NOMO-1 treated with DMSO at 0.1 percent for 48 hours (cell line): ENCODE data around the gene TCOF1.

Source experiments
- DNase-seq: peaks from one replicate; lab custom pipeline; 2025; ENCODE audit not compliant: unreplicated experiment; lab: John Stamatoyannopoulos, UW

The TCOF1 gene

DNA sequence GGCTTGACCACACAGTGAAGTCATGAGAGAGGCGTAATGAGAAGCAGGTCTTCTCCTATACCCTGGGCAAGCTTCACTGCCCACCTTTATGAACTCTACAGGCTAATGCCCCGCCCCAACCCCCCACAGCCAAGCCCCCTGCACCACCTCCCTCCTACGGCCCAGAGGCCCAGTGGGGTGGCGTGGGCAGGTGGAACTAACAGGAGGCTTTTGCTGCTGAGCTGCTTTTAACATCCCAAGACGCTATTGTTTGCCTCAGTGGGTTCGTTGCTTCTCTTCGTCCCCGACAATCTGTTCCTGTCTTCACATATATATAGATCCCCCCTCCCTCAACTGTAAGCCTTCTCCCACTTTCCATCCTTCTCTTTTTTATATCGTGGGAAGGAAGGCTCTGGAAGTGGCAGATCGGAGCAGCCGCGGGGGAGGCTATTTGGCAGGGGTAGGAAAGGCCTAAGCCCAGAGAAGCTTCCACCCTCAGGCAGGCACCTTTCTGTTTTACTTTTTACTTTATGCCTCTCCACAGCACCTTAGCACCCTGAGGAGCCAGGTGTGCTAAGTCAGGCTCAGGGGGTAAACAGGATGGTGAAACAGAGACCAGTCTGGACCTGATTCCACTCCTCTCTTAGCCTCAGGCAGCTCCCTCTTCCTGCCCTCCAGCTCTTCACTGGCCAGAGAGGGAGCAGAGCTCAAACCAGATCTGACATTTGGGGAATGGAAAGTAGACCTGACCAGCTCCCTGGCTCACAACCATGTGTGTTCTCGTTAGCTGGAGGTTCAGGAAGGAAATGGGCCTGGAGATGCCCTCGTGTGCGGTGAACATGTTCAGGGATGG, 28.7 kb downstream of the TCOF1 start:
- no peak for DNase-seq

DNA sequence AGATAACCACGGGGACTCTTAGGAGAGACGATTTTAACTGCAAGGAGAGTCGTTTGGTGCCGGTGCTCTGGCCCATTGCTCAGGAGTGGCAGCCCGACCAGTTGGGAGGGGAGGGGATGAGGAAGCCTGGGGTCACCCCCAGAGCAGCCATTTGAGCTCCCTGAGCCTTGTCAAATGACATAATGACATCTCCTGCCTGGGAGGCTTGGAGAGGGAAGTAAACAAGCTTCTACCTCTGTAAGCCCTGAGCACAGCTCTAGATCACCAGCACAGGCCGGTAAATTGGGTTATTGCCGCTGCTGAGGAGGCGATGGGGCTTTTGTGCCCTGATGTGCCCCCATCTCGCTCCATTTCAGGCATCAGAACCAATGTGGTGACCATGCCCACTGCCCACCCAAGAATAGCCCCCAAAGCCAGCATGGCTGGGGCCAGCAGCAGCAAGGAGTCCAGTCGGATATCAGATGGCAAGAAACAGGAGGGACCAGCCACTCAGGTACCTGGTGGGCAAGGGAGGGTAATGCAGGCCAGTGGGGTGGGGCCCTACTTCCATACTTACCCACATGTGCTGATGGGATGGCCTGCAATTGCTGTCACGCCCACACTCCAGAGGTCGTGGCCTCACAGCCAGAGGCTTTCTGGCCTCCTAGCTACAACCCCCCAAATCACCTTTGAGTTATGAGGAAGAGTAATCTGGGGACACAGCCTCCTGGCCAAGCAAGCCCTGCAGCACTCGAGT, 32.2 kb downstream of the TCOF1 start:
- DNase-seq: no peak

DNA sequence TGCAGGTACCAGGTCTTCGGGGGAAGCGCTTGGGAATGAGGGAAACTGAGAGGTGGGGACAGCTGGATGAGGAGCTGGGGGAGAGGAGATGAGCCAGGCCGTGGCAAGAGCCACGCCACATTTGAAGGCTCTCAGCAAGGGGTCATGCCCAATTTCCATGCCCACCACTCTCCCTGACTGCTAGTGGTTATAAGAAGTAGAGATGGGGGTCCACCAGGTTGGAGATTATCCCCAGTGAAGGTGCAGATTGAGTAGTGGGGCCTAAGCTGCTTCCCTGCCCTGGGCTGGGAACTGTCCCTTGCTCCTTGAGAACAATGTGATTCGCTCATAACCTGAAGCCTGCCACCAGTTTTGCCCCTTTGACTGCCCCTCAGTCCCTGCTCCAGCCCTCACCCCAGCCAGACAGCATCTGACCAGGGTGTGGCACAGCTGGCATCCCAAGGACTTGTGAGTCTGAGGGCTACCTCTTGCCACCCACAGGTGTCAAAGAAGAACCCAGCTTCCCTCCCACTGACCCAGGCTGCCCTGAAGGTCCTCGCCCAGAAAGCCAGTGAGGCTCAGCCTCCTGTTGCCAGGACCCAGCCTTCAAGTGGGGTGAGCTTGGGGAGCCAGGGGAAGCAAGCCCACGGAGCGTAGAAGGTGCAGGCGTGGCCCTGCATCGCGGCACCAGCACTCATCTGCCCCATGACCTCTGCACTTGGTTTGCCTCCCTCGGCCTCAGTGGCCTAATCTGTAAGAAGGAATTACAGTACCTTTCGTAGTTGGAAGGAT, 33.8 kb downstream of the TCOF1 start:
- no peak for DNase-seq

DNA sequence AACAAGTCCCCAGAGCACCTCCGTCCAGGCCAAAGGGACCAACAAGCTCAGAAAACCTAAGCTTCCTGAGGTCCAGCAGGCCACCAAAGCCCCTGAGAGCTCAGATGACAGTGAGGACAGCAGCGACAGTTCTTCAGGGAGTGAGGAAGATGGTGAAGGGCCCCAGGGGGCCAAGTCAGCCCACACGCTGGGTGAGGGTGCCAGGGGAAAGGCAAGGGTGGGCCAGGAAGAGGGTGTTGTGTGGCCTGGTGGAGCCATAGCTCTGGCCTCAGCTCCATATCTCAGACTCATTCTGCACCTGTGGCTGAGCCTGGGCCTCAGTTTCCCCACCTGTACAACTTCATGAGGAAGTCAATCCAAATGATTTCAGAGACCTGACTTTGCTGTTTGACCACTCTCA, 34.5 kb downstream of the TCOF1 start:
- DNase-seq: no peak

DNA sequence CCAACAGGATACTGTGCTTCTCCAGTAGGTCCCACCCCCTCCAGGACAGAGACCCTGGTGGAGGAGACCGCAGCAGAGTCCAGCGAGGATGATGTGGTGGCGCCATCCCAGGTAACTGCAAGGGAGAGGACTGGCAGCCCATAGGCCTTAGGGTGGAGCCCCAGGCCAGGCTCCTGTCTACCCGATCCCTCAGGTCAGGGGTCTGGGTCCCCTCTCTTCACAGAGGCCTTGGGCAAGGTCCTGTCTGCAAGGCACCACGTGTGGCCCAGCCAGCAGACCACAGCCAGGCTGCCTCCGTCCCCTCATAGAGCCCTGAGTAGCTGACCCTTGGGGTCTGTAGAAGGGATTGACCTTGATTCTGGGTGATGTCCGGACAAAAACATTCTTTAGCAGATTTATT, 35.2 kb downstream of the TCOF1 start:
- DNase-seq: no peak

DNA sequence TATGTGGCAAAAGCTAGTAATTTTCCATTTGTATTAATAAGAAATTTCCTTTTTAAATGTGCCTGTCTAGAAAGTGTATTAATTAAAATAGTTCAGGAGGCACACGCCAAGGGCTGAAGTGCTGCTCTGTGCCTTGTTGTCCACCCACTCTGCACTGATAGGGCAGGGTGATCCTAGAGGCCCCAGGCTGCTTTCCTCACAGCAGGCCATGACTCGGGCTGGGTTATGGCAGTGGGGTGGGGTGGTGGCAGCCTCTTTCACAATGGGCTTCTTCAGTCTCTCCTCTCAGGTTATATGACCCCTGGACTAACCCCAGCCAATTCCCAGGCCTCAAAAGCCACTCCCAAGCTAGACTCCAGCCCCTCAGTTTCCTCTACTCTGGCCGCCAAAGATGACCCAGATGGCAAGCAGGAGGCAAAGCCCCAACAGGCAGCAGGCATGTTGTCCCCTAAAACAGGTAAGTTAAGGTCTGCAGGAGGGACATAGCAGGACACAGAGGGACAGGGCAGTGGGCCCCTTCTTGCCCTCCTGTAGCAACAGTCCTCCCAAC, 35.7 kb downstream of the TCOF1 start:
- no peak for DNase-seq

DNA sequence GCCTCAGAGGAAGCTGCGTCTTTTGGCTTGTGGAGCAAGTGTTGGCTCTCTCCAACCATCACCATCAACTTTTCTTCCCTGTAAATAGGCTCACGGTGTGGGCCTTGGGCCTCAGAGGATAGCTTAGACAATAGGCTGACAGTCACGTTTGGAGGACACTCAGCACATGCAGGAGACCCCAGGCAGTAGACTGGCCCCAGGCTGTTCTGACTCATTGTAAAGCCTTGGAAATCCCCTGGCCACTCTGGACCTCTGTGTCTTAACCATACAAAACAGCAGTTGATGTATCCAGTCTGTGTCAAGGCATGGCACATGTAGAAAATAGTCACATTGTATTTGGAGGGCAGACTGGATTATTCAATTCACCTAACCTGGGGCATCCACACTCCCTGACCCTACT, 36.6 kb downstream of the TCOF1 start:
- no peak for DNase-seq

DNA sequence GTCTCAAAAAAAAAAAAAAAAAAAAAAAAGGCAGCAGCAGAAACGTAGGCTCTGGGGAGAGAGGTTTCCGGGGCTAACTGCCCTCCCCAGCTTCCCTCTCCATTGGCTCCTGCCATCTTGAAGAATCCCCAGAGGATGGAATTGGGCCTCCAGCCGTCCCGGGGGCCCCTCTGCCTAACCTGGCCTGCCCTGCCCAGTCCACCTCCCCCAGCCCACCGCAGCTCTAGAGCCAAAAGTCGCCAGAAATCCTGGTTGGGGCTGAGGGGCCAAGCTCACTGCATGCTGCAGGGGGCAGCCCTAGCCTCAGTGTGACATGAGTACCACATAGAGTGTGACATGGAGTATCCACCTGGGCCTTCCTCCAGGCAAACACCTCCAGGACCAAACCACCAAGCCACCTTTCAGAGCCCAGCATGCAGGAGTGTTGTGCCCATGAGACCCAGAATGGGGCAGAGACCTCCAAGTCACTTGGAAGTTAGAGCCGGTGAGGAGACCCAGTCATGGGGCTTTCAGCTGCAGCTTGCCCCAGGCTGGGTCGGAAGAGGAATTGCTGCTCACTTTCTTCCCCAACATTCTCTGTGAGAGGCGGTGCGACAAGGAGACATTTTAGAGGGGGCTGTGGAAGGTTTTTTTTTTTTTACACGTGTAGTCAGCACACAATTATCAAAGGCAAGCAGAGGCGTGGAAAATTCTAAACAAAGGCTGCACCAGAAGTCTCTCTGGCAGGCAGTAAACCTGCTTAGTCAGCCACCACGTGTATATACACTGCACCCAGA, 37.6 kb downstream of the TCOF1 start:
- no peak for DNase-seq

DNA sequence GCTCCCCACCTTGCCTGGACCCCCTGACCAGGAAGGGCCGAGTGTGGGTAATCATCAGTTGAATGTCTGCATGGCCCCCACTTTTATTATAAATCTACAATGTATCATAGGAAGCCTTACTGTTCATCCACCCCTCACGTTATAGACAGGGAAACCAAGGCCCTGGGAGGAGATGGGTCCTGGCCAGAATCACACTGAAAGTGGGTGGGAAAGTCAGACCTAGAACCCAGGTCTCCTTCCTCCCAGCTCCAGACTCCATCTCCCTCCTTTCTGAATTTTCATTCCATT, 38.1 kb downstream of the TCOF1 start:
- DNase-seq: no peak

DNA sequence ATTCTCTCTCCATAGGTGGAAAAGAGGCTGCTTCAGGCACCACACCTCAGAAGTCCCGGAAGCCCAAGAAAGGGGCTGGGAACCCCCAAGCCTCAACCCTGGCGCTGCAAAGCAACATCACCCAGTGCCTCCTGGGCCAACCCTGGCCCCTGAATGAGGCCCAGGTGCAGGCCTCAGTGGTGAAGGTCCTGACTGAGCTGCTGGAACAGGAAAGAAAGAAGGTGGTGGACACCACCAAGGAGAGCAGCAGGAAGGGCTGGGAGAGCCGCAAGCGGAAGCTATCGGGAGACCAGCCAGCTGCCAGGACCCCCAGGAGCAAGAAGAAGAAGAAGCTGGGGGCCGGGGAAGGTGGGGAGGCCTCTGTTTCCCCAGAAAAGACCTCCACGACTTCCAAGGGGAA, 38.8 kb downstream of the TCOF1 start:
- DNase-seq: no peak

DNA sequence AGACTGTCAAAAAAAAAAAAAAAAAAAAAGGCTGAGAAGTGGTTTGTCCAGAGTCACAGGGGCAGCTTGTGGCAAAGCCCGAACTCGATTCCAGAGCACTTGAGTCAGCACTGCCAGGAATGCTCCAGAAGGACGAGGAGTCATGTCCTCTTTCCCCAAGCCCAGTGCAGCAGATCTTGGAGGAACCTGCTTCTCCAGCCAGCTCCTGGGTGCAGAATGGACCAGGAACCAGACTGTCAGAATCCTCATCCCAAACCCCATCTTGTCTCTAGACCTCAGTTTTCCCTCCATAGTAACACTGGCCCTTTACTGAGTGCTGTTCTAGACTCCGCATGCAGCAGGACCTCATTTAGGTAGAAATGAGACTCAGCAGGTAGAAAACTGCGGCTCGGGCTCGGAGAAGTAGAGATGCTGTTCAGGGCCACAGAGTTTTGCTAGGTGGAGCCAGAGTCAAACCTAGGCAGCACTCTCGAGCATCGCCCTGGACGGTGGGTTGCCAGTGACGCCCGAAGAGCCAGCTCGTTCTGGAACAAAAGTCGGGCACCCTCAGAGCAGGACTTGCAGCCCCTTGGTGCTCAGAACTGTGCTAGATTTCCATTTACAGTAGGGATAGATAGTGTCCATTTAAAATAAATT, 39.8 kb downstream of the TCOF1 start:
- DNase-seq: no peak

DNA sequence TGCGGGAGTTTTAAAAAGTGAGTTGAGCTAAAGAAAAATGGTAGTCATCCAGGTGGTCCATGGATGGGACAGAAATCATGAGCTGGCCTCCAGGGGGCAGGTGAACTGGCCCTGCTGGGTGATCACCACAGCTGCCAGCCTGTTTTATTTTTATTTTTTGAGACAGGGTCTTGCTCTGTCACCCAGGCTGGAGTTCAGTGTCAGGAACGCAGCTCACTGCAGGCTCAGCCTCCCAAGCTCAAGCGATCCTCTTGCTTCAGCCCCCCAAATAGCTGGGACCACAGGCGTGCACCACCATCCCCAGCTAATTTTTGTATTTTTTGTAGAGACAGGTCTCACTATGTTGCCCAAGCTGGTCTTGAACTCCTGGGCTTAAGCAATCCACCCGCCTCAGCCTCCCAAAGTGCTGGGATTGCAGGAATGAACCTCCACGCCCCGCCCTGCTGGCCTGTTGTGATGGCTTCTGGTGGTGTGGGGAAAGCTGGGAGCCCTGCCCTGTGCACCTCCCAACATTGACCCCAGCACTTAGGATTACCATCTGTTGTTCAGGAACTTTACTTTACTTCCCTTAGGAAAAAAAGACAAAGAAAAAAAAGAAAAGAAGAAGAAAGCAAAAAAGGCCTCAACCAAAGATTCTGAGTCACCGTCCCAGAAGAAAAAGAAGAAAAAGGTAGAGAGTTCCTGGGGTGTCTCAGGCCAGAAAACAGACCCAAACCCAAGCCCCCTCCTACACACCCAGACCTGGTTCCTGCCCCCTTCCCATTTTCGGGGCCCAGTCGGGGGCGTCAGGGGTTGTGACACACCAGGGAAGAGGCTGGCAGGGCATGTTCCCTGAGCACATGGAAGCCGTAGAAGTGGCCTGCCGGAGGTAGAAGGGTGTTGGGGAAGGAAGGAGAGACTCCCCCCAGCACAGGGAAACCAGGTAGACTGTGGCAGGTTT, 40.6 kb downstream of the TCOF1 start:
- no peak for DNase-seq

DNA sequence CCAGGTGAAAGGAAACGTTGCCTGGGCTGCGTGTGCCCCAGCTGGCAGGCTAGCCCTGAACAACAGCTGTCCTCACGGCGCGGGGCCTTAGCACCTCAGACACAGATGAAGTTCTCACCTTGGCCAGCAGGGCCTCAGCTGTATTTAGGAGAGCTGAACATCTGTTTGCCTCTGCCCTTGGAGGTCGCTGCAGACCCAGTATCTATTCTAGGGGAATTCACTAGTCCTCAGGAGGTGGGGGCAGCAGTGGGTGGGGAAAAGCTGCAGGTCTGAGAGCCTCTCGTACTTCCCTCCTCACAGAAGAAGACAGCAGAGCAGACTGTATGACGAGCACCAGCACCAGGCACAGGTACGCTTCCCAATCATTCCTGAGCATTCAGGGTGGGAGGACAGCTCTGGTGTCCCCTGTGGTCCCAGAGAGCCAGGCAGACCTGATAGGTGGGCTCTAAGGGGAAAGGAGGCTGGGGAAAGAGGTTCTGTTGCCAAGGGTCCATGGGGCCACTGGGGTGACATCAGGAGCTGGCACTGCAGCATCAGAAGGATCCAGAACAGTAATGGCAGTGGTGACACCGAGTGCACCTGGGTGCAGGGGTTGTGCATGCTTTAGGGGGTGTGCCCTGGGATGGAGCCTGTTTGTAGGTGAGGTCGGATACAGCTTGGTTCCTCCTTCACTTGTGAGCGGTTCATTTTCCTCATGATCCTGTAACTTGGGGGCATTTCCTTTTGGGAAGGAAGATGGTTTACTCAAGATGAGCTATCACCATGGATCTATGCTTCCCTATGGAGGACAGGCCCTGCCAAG, 41.4 kb downstream of the TCOF1 start:
- DNase-seq: peak; percentile 39

DNA sequence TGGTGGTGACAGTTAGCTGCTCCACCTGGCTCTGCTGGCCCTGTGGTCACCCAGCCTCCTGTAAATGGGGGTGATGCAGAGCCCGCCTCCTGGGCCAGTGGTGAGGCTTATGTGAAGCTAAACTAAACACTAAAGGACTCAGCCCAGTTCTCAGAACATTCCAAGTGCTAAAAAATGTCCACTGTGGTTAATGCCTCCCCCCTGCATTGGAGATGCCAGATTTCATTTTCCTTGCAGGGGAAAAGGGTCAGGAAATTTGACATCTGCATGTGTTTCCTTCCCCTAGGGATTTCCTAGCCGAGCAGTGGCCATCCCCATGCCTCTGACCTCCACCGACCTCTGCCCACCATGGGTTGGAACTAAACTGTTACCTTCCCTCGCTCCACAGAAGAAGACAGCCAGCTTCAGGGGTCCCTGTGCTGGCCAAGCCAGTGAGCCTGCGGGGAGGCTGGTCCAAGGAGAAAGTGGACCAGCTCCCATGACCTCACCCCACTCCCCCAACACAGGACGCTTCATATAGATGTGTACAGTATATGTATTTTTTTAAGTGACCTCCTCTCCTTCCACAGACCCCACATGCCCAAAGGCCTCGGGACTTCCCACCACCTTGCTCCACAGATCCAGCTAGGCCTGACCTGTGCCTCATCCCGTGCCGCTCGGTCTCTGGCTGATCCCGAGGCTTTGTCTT, 42.2 kb downstream of the TCOF1 start:
- no peak for DNase-seq

DNA sequence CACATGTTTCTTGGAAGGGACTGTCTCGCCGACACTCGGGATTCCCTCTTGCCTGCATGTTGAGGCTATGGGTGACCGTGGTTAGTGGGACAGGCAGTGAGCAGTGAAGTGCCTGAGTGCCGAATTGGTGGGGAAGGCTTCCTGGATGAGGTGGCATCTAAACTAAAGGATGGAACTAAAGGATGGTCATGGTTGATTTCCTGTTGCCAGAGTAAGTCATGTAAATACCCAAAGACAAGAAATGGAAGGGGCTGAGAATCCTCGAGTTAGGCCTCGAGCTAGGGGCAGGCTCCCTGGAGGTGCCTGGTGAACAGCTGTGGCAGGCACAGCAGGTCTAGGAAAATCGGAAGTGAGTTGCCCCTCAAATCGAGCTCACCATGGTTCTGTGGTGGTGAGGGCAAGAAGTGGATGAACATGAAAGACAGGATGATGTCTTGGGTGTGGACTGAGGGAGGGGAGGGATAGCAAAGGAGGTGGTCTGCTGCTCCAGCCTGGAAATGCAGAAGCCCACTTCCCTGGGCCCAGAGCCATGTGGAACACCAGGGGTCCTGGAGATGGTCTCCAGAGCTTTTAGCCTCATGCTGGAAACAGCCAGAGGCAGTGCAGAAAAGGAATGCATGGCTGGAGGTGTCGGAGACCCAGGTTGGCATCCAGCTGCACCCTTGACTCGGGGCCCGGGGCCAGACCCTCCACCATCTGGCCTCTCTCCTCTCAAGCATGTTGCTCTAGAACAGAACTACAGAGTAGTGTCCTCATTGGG, 43.0 kb downstream of the TCOF1 start:
- no peak for DNase-seq

DNA sequence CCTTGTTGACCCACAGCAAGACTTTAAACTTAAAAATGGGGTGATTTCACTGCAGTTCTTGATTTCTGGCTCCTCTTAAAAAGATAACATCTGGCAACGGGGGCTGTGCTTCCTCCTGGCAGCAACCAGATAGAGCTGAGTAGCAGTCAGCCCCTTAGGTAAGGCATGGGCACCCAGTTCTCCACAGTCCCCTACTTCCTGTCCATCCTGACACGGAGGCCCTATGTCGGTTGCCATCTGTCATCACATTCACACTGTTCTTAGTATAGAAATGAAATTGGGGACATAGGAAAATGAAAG, 43.5 kb downstream of the TCOF1 start:
- no peak for DNase-seq

DNA sequence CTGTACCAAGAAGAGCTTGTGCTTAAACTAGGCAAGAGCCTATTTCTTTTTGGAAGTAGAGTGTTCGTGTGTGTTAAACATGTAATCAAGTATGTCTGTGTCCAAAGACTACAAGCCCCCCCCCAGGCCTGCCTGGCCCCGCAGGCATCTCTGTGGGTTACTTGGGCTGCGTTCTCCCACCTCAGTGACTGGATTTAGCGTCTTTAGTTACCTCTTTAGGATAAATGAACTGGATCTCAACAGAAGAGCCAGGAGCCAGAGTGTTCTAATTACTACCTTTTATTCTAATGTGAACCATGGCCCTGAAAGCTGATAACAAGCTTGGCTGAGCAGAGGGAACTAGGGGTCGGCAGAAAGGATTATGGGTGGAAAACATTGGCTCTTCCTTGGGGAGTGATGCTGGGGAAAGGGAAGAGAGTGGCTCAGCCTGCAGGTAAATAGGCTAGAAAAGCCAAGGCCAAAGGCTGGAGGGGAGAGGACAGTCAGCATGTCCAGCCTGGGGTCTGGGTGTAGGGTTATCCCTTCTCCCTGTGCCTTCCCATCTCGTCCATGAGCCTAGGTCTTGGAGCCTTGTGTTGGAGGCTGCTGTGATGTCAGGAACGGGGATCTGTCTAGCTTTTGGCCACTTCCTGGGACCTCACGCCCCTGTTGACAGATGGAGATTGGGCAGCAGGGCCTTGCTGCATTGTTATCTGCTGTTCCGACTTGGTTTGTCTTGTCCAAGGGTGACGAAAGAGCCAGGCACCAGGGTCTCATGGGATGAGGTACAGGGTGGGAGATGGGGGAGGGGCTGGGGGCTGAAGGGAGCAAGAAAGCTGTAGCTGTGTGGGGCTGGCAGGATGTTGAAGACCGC, 44.1 kb downstream of the TCOF1 start:
- DNase-seq: no peak
